ENCODE measurements around the gene MAPKAP1.

Gene MAPKAP1

GRCh38 chr9:125529589-125530515 is 177.2 kb downstream of the MAPKAP1 start:
- DNase-seq = no peak

GRCh38 chr9:125529107-125529506 is 177.9 kb downstream of the MAPKAP1 start:
- DNase-seq = no peak

DNA sequence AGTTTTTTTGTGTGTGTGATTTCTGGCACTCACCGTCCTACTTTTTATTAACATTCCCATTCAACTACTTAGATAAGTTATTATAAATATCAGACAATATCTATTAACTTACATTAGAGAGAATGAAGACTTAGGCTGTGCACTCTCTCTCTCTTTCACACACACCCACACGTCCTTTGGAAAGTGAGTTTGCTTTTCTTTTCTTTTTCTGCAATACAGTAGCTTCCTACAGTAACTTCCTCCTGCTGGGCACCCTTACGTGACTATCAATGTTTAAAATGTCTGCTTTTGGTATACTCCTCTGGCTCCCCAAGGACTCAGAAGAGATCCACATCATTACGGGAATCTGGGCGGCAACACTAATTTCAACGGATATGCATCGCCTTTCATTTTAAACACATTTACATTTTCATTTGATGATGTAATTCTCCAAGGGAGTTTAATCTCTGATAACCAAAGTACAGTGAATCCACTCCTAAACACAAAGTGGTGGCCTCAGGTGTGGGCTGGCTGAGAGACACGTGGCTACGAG is 179.5 kb downstream of the MAPKAP1 start:
- no peak for DNase-seq

DNA sequence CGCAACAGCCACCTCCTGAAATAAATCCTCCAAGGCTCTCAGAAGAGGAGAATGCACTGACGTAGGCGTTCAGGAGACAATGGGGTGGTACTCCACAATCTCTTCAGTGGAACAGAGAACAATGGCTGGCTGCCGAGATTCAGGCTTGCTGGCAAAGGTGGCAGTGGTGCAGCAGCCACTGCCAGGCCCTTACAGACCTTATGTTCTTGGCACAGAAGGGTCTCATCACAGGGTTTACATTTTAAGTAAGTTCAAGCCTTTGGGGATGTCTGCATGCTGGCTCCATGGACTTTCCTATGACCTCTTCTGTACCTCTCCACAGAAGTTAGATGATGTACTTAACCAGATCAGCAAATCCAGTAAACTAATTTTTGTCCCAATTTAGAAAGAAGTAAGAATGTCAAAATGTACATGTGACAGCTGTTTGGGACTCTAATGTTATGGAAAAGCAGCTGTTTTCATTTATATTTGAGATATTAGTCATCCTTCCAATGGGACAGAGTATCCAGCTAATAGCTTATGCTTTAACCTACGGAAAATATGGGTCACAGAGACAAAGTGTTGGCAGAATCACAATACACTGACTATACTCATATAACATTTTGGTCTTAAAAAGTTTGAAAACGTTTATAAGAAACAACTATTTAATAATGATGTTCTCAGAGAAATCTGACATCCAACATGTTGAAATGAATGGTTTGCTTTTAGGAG is 180.9 kb downstream of the MAPKAP1 start:
- no peak for DNase-seq

DNA sequence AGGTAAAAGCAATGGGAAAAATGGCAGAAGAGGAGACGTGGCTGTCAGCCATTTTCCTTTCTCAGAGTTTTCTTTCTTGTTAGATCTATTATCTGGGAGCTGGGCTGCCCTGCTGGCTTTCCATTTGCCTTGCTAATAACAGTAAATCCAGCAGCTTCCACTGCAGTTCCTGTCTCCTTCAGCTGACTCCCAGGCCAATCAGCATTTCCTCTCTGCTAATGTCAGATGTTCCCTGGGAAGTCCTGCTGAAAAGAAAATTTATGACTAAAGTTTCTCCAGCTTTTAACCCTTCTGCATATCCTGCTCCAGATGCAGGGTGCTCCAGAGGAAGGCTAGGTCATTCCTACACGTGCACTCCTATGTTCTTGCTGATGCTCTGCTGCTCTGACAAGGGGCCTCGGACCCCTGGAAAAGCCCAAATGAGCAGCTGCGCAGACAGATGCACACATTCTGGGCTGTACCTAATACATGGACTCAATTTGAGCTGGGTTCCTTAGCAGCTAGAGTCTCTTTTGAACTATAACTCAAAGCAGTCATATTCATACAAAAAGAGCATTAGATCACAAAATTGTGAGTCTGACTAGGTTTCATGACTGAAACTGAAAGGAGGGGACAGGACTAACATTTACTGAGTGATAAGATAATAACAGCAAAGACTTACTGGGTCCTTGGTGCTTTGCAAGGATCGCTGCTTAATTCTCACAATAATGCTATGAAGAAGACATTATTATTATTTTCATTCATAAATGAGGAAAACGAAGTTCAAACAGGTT is 182.2 kb downstream of the MAPKAP1 start:
- DNase-seq = no peak

GRCh38 chr9:125523681-125524080 is 183.3 kb downstream of the MAPKAP1 start:
- DNase-seq = no peak

DNA sequence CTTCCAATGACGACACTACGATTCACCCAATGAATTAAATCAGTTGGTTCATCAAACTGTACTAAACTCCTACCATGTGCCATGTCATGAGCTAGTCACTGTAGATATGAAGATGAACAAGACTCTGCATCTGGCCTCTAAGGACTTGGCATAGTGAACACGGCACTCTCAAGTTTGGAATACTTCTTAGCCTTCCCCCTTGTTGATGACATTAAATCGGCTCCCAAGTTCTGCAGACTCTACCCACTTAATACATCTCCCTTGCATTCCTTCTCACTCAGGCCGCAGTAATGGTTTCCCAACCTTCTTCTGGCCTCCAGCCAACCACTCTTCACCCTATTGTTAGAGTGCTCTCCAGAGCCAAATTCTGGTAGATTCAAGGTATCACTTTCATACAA is 184.7 kb downstream of the MAPKAP1 start:
- no peak for DNase-seq

DNA sequence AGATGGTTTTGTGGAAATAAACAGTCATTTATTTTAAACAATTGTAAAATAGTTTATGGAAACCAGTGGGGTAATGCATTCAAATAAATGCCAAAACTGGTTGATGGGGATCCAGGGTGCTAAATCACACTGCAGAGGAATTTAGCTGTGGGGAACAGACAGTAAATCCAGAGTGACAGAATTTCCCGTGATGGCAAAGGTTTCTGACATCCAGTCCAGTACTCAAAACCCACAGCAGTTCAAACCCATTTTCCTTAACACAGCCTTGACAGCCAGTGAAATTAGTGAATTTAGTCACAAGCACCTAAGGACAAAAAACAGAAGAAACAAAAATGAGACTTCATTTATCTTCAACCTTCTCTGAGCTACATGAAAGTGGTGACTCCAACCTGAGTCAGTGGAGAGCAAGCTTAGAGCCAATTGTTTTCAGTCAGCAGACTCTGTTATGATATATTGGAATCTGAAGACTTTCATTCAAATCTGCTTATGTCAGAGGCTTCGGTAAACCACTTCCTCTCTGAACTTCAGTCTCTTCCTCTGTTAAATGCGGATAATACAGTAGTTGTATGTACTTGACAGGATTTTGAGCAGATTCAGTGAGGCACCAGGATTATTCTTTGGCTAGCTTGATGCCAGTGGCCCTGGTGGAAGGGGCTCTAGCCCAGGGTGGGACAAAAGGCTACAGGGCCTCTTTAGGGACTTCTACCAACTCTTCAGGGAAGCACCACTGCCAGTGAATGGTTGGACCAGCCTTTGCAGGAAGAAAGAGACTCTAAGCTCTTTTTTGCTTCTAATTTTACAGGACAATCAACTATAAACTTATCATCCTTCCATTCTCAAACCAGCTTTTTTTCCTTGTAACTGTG is 185.3 kb downstream of the MAPKAP1 start:
- peak; percentile 53 for DNase-seq

DNA sequence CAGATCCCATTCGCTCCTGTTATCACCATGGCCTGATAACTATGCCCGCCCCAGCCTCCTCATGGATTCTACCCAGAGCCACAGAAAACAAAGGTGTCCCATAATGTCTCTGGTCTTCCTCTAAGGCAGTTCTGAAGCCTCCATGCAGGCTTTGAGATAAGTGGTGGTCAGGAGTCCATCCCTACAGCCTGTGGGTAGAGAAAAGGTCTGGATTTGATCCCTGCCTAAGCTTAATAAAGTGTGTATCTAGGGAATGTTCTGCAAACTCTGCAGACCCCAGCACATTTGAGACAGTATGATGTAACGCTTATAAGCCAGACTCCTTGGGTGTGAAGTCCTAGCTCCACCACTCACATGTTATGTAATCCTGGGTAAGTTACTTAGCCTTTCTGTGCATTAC is 187.3 kb downstream of the MAPKAP1 start:
- no peak for DNase-seq

- no peak for DNase-seq
Observed at GRCh38 chr9:125517577-125517976, 189.4 kb downstream of the MAPKAP1 start.

DNA sequence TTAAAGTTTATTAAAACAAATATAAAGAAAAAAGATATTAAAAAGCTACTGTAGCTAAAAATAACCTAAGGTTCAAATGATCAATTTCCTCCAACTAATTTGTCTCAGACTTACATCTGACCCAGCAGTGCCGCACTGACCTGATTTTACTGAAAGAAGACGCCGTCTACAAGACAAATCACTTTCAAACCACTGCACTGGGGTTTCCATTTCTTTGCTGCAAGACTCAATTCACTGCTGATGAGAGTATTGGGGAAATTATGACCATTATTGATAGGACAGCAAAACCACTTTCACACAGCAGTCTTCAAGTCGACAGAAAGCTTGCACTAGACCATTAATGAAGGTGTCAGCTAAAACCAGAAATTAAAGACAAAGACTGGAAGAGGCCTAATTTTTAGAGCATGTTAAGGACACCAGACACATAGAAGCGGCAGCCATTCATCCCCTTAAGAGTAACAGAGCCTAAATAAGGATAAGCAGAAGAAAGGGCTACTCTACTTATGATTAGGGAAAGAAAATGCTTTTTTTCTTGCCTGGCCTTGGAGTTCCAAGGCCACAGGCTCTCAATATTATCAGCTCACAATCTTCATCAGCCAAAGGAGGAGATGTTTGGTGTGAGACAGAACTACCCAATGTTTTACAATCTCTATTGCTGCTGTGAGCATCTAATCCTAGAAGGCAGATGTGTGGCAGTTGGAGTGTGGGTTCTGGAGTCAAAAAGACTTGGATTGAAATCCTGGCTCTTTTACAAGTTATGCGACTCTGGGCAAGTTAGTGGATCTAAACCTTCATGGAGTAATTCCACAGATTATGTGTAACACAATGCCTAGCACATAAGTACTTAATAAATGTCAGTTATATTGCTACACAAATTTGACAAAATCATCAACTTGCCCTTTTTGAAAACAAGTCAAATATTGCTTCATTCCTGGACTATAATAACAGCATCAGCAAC is 190.7 kb downstream of the MAPKAP1 start:
- DNase-seq = no peak

GRCh38 chr9:125515281-125515680 is 191.7 kb downstream of the MAPKAP1 start:
- no peak for DNase-seq

- DNase-seq = no peak
Observed at GRCh38 chr9:125514468-125514867, 192.5 kb downstream of the MAPKAP1 start.

- peak; percentile 56 for DNase-seq
Observed at GRCh38 chr9:125513668-125514413, 193.2 kb downstream of the MAPKAP1 start.

- DNase-seq = no peak
Observed at GRCh38 chr9:125513303-125513667, 193.7 kb downstream of the MAPKAP1 start.

DNA sequence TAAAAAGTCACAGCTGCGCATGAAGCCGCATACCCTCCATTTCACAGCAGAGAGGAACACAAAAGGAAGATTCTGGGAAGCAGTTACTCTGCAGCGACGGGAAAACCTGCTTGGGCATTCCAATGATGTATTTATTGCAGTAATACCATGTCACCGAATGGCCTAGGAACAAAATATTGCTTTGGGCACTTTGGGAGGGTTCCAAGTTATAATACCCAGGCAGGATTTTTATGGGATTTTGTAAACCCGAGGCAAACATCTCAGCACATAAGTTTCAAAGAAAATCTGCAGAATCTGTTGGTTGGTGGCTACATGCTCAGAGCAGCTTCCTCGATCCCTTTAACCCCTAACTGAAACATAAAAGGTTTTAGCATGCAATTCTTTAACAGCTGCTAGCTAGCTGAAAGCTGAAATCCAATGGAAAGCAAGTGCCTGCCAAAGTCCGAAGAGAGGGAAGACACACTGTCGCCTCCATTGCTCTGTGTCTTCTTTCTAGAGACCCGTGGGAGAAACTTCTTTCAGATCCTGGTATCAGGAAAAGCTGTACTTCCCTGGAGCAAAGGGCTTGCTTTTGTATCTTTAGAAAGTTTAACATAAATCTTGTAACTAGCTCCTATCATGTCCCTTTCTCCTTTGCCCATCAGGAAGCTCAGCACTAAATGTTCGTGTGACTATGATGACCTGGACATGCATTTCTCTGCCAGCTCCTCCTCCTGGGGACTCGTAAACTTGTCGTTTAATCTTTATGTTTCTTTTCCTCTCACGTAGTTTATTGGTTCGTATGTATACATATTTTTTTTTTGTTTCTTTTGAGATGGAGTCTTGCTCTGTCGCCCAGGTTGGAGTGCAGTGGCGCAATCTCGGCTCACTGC is 195.0 kb downstream of the MAPKAP1 start:
- no peak for DNase-seq

DNA sequence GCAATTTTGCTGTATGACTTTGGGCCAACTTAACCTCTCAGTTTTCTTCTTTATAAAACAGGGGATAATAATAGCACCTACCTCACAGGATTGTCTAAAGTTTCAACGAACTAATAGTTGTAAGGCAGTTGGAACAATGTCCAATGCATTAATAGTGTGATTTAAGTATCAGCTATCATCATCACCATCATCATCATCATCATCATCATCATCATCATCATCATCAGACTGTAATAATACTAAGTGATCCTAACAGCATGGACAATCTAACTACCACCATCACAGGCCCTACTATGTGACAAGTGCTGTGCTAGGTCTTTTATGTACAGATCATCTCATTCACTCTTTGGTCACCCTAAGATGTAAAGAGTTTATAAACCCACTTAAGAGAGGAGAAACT is 196.0 kb downstream of the MAPKAP1 start:
- no peak for DNase-seq

- DNase-seq = no peak
Observed at GRCh38 chr9:125509476-125509875, 197.5 kb downstream of the MAPKAP1 start.

GRCh38 chr9:125508249-125508648 is 198.8 kb downstream of the MAPKAP1 start:
- no peak for DNase-seq

All from activated CD4-positive, alpha-beta T cell treated with anti-CD3 and anti-CD28 coated beads for 48 hours (primary cell).